Astrocyte (in vitro differentiated cells and primary cell): ENCODE data around the gene HSPBP1.

ENCODE experiments used
- CTCF ChIP-seq: IDR thresholded peaks from 2 replicates; pipeline ENCODE4 v1.5.1; 2011; ENCODE audit warnings: low read depth, mild to moderate bottlenecking, inconsistent platforms, low read length, moderate library complexity; ENCODE audit not compliant: insufficient read depth
- EZH2 ChIP-seq: IDR thresholded peaks from 2 replicates; pipeline ENCODE4 v1.6.1; 2012; ENCODE audit warnings: mild to moderate bottlenecking, low read length, inconsistent platforms; ENCODE audit not compliant: insufficient read depth

GRCh38 chr19:55319785-55320184, 39.9 kb upstream of the HSPBP1 start:
- TF ChIP-seq CTCF: no peak
- no peak for TF ChIP-seq EZH2
